Measurements from ENCODE around the gene GPR146.

GPR146 gene

GRCh38 chr7:1090686-1091643 lies 46.6 kb downstream of the GPR146 start:
- DNase-seq (ENCODE audit: low read depth in 2 of 3, low spot score in 1 of 3): no peak

DNA sequence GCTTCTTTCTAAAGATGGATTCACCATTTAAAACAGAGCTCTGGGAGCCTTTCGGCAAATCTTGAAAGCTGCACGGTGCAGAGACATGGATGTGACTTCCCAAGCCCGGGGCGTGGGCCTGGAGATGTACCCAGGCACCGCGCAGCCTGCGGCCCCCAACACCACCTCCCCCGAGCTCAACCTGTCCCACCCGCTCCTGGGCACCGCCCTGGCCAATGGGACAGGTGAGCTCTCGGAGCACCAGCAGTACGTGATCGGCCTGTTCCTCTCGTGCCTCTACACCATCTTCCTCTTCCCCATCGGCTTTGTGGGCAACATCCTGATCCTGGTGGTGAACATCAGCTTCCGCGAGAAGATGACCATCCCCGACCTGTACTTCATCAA lies 47.3 kb downstream of the GPR146 start:
- DNase-seq (ENCODE audit: low read depth in 2 of 3, low spot score in 1 of 3): no peak

DNA sequence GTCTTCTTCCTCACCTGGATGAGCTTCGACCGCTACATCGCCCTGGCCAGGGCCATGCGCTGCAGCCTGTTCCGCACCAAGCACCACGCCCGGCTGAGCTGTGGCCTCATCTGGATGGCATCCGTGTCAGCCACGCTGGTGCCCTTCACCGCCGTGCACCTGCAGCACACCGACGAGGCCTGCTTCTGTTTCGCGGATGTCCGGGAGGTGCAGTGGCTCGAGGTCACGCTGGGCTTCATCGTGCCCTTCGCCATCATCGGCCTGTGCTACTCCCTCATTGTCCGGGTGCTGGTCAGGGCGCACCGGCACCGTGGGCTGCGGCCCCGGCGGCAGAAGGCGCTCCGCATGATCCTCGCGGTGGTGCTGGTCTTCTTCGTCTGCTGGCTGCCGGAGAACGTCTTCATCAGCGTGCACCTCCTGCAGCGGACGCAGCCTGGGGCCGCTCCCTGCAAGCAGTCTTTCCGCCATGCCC lies 47.9 kb downstream of the GPR146 start:
- no peak for DNase-seq (ENCODE audit: low read depth in 2 of 3, low spot score in 1 of 3)

DNA sequence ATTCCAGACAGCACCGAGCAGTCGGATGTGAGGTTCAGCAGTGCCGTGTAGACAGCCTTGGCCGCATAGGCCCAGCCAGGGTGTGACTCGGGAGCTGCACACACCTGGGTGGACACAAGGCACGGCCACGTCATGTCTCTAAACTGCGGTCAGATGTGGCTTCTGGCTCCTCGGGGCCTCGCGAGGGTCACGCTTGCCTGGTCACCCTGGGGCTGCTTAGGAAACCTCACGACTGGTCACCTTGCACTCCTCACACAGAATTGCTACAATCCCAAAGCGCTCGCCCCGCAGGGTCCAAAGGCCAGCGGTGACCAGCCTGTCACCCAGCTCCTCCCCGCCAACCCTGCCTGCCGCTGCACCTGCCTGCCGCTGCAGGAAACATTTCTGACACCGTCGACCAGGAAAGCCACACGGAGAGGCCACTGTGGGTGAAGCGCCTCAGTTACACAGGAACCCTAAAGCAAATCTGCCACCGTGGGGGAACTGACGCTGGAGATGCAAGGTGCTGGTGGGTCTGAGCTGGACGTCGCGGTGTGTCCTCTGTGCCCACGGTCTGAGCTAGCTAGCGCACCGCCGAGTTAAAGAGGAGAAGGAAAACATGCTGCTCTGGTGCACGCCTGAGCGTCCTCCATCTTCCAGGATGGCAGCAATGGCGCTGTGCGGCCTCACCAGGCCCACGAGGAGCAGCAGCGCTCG lies 48.6 kb downstream of the GPR146 start:
- no peak for DNase-seq (ENCODE audit: low read depth in 2 of 3, low spot score in 1 of 3)

DNA sequence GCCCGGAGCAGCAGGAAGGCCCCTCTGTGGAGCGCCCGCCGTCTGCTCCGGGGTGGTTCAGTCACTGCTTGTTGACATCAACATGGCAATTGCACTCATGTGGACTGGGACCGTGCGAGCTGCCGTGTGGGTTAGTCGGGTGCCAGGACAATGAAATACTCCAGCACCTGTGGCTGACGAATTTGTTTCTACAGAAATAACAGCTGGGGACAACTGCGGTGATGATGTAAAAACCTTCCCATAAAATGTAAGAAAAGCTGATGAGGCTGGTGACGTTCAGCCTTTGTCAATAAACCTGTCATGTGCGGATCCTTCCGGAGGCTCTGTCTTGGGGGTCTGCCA lies 49.1 kb downstream of the GPR146 start:
- no peak for DNase-seq (ENCODE audit: low read depth in 2 of 3, low spot score in 1 of 3)

GRCh38 chr7:1093916-1094508 lies 49.7 kb downstream of the GPR146 start:
- no peak for DNase-seq (ENCODE audit: low read depth in 2 of 3, low spot score in 1 of 3)

GRCh38 chr7:1094870-1095269 lies 50.5 kb downstream of the GPR146 start:
- no peak for DNase-seq (ENCODE audit: low read depth in 2 of 3, low spot score in 1 of 3)

- no peak for DNase-seq (ENCODE audit: low read depth in 2 of 3, low spot score in 1 of 3)
These were observed 51.3 kb downstream of the GPR146 start for GRCh38 chr7:1095621-1096155.

- no peak for DNase-seq (ENCODE audit: low read depth in 2 of 3, low spot score in 1 of 3)
These were observed 52.1 kb downstream of the GPR146 start for GRCh38 chr7:1096156-1097119.

GRCh38 chr7:1097120-1097504 lies 52.8 kb downstream of the GPR146 start:
- no peak for DNase-seq (ENCODE audit: low read depth in 2 of 3, low spot score in 1 of 3)

GRCh38 chr7:1098243-1099153 lies 54.2 kb downstream of the GPR146 start:
- no peak for DNase-seq (ENCODE audit: low read depth in 2 of 3, low spot score in 1 of 3)

GRCh38 chr7:1099154-1099542 lies 54.8 kb downstream of the GPR146 start:
- DNase-seq (ENCODE audit: low read depth in 2 of 3, low spot score in 1 of 3): no peak

- no peak for DNase-seq (ENCODE audit: low read depth in 2 of 3, low spot score in 1 of 3)
These were observed 55.3 kb downstream of the GPR146 start for GRCh38 chr7:1099637-1100036.

- no peak for DNase-seq (ENCODE audit: low read depth in 2 of 3, low spot score in 1 of 3)
These were observed 56.0 kb downstream of the GPR146 start for GRCh38 chr7:1100386-1100785.

- DNase-seq (ENCODE audit: low read depth in 2 of 3, low spot score in 1 of 3): no peak
These were observed 56.7 kb downstream of the GPR146 start for GRCh38 chr7:1100834-1101562.

GRCh38 chr7:1101563-1102431 lies 57.5 kb downstream of the GPR146 start:
- no peak for DNase-seq (ENCODE audit: low read depth in 2 of 3, low spot score in 1 of 3)

DNA sequence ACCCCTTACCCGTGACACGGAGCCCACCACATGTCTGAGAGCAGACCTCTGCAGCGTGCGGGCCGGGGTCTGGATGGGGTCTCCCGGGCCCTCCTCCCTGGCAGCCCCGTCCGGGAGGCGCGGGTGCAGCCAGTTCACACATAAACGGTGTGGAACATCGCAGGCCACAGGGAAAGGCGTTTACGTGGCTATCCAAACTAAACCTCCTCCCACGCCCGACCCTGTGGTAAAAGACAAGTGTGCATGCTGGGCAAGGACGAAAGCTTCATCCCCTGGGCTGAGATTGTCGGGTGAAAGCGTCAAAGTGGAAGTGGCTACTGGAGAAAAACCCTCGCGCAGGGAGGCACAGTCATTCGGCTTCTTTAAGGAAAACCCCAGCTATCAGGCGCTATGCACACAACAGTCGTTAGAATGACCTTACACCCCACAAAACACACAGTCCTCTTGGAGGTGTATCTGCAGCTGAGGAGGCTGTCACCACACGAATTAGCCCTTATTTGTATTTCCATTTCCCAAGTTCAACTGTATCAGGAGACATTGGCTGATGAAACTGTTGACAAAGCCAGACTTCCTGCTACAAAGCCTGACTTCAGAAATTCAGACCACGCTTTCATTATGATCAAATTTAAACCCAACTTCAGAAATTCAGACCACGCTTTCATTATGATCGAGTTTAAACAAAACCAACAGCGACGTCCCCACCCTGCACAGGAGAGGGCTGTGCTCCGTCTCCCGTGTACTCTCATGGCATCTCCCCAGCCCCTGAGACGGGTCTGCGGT lies 58.9 kb downstream of the GPR146 start:
- peak in 1 of 3 donors; percentile 41 for DNase-seq (ENCODE audit: low read depth in 2 of 3, low spot score in 1 of 3)

All from stimulated activated CD4-positive, alpha-beta T cell treated with anti-CD3 and anti-CD28 coated beads, Interleukin-12 subunit alpha, Interleukin-12 subunit beta, amount 100 ng/mL, for 48 hours (primary cell).